NB4 (cell line): Measurements from ENCODE around the gene RCBTB2.

Experiments used
- CTCF ChIP-seq: IDR thresholded peaks from one replicate; pipeline ENCODE4 v1.5.1; 2012; ENCODE audit warnings: low read depth, low read length
- POLR2A ChIP-seq: IDR thresholded peaks from 2 replicates; pipeline ENCODE4 v1.6.1; 2011; ENCODE audit warnings: mild to moderate bottlenecking; ENCODE audit not compliant: insufficient read length; ENCODE audit errors: extremely low read depth

GRCh38 chr13:48556817-48557216 lies 23.9 kb upstream of the RCBTB2 start:
- TF ChIP-seq CTCF = no peak
- TF ChIP-seq POLR2A = no peak
